D341Med (cell line): ENCODE measurements around the gene CD58.

Experiments
- DNase-seq: peaks from one replicate; pipeline ENCODE4 v3.0.0; 2012; ENCODE audit warnings: low spot score

The CD58 gene

GRCh38 chr1:116508984-116509980 lies 61.5 kb downstream of the CD58 start:
- no peak for DNase-seq

- no peak for DNase-seq
Observed at GRCh38 chr1:116508085-116508983, 62.5 kb downstream of the CD58 start.

DNA sequence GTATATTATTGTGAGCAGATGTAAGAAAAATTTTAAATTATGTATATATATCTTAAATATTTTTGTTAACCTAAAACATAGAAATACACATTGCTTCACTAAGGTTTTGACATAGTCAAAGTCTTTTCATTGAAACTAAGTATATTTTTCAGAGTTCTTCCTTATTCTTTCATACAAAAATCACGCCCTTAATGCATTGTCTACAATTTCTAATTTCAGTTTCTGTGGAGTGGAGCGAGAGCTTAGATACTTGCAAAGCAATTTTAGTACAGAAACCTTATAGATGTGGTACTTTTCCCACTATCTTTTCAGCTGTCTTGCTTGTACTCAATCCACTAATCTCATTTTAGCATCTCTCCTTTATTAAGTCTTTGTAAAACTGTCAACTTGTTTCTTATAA lies 63.2 kb downstream of the CD58 start:
- no peak for DNase-seq

GRCh38 chr1:116506132-116507004 lies 64.5 kb downstream of the CD58 start:
- DNase-seq, result no peak

- DNase-seq, result no peak
Observed at GRCh38 chr1:116504308-116505156, 66.3 kb downstream of the CD58 start.

- DNase-seq, result no peak
Observed at GRCh38 chr1:116503546-116504307, 67.1 kb downstream of the CD58 start.

DNA sequence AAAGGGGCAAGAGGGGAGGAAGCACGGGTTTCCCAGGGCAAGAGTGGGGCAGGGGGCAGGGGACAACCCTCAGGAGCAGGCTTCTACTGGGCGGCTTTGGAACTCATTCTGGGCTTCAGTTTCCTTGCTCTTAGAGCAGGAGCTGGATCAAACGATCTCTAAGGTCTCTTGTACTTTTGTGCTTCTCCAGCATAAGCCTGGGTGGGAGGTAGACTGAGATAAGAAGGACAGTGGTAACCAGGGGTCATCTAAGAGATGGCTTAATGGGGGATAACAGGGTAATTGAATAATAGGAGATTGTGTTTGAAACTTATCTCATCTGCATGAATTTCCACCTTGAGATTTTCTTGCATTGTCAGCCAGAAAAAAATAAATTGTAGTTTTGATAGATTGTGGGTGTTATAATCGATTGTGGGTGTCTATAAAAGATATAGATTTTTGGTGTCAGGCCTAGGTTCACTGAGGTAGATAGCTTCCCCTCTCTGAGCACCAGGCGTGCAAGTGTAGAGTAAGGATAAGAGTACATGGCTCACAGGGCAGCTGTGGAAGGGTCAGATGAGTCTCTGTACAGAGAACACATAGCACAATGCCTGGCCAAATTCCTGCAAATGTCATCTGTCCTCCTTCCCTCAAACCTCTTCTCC lies 68.0 kb downstream of the CD58 start:
- no peak for DNase-seq

GRCh38 chr1:116501870-116502244 lies 69.0 kb downstream of the CD58 start:
- DNase-seq, result no peak

GRCh38 chr1:116501125-116501869 lies 69.5 kb downstream of the CD58 start:
- DNase-seq, result no peak

DNA sequence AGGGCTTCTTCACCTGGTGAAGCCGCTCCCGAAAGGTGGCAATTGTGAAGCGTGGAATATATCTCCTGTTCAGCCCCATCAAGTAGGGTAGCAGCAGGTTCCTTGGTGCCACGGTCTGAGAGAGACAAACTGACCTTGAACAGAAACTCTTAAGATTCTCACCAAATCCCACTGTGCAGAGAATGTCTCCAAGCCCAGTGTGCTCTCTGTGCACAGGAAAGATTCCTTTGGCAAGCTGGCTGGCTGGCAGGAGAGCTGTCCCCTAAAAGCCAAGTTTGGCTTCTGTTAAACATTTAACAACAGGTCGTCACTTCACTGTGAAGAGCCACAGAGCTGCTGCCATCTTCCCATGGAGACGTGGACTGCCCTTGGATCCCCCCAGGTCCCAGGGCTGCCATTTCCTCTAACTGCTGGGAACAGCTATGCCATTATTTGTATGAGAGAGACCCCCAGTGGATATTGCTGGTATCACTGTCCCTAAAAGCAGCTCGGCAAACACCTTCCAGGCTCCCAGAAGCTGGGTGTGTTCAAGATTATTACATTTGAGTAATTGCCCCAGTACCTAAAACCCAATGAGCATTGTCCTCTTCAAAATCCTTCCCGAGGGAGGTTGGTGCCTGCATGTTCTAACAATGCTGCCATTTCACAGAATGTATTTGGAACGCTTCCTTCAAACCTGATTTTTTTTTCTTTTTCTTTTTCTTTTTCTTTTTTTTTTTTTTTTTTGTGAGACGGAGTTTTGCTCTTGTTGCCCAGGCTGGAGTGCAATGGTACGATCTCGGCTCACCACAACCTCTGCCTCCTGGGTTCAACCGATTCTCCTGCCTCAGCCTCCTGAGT lies 71.8 kb downstream of the CD58 start:
- DNase-seq, result peak; percentile 81

DNA sequence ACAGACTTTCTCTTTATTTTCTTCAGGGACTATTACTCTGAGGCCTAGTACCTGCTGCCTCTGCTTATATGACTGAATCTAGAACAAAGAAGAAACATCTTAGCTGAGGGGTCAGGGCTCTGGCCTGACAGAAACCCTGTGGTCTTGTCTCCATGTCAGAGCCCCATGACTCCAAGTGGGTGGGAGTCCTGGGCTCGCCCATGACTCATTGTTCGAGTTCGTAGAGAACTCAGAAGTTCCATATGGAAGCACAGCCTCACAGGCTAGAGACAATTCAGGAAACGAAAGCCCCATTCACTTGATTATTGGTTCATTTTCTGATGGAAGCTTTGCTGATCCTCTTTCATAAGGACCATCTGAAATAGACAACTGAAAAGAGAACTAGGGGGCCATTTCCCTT lies 73.2 kb downstream of the CD58 start:
- no peak for DNase-seq

GRCh38 chr1:116496898-116497297 lies 73.9 kb downstream of the CD58 start:
- DNase-seq, result no peak

DNA sequence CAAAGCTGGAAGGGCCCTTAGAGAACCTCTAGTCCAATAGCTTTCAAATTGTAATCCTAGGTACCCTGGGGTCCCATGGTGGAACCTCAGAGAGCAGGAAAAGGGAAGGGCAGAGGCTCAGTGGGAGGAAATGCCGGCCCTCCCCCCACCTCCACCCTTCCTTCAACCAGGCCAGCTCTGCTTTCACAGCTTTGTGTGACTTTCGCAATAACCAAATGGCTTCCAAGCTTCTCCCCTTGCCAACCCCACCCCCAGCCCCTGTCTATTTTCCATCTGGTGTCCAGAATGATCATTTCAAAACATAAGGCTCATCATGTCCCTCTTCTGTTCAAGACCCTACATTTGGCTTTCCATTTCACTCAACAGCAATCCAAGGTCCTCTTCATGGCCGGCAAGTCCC lies 74.4 kb downstream of the CD58 start:
- no peak for DNase-seq

DNA sequence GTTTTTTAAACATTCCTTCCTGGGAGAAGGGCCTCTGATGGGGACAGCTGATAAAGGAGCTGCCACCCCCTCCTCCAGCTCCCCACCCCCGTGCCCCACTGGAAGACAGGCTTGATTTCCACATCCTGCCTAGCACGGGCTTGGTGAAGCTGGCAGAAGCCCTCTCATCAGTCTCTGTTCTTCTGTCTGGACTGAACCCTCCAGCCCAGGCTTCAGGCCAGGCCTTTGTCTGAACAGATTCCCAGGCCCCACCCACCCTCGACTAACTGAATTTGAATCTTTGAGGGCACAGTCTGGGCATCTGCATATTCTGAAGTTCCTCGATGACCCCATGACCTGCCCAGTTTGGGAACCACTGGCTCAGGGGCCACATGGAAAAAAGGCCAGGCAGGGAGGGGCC lies 75.3 kb downstream of the CD58 start:
- DNase-seq, result no peak

GRCh38 chr1:116494745-116495144 lies 76.1 kb downstream of the CD58 start:
- no peak for DNase-seq

- no peak for DNase-seq
Observed at GRCh38 chr1:116494353-116494692, 76.5 kb downstream of the CD58 start.

DNA sequence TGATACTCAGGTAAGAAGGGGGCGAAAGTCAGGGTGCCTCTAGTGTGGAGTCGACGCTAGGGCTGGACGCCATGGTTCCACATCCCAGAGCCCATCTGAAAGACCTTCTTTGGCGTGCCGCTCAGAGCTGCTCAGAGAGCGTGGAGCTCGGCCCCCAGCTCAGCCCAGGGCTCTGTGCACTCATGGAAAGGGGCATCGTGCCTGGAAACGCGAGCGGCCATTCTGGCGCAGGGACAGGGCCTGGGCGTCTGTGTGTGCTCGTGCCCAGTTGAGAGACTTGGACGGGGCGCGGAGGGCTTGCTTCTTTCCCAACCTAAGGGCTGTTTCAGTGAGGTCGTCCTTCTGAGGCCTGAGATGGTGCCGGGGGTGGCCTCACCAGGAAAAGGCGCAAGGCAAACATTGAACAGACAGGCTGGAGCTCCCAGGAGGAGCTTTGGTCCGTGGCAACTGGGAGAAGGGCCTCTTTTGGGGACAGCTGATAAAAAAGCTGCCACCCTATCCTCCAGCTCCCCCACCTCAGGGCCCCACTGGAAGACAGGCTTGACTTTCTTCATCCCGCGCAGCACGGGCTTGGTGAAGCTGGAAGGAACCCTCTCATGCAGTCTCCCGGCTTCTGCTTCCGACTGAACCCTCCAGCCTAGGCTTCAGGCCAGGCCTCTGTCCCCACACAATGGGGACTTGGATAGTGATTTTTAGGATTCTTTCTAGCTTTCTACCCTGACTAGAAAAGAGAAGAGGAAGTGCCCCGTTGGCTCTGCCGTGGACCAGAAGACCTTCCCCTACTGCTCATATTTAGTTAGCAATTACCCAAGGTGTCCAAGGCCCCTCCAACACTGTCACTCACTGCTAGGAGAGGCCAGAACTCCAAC lies 77.1 kb downstream of the CD58 start:
- no peak for DNase-seq
